Cardiac fibroblast (primary cell): Measurements from ENCODE around the gene SNTA1.
"Not testable (repeated sequence)": the region's sequence is repeated elsewhere in the genome, so short reads cannot be mapped to it uniquely, and the experiment has no call there.

Source experiments
- DNase-seq, 2 donors: peaks; one replicate each; pipeline versions ENCODE4 v3.0.0 to v3.0.0-alpha.2; 2010; ENCODE audit warnings: low read depth in 2 of 2
- H3K4me3 ChIP-seq, 2 donors: replicated peaks in 1 of 2; 1 replicate in 1 of 2; 2 replicates in 1 of 2; pipeline ENCODE4 v1.5.1; 2011; ENCODE audit warnings: low read depth in 2 of 2, low read length in 2 of 2, mild to moderate bottlenecking in 2 of 2, moderate library complexity in 1 of 2
- TF ChIP-seq, protein P1 (sequence below): IDR thresholded peaks from one replicate; pipeline ENCODE4 v1.5.1; 2011; ENCODE audit warnings: low read depth, mild to moderate bottlenecking, low read length, inconsistent platforms

SNTA1 gene

DNA sequence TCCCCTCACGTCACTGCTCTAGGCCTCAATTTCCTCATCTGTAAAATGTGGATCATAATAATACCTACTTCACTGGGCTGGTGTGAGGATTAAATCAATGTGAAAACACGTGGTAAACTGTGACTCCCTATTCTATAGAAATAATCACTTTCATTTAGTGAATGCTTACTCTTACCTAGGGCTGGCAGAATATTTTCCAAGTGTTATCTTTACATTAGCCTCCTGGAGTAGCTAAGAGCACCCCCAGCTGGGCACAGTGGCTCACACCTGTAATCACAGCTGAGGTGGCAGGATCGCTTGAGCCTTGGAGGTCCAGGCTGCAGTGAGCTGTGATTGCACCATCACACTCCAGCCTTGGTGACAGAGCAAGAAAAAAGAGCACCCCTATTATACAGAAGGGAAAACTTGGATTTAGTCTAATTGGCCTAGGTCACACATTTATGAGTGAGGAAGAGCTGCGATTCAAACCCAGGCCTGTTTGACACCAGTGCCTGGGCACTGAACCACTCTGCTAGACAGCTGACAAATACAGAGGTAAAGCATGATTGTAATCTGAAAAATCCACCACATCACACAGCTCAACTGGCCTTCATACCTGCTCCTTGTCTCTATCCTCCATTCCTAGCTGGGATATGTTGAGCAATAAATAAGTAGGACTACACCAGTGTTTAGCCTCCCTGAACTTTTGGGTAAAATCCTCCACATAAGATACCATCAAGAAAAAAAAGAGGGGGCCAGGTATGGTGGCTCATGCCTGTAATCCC is 1.4 kb upstream of the SNTA1 start:
- H3K4me3 ChIP-seq: no peak overlapping the region
- TF ChIP-seq, protein P1, sequence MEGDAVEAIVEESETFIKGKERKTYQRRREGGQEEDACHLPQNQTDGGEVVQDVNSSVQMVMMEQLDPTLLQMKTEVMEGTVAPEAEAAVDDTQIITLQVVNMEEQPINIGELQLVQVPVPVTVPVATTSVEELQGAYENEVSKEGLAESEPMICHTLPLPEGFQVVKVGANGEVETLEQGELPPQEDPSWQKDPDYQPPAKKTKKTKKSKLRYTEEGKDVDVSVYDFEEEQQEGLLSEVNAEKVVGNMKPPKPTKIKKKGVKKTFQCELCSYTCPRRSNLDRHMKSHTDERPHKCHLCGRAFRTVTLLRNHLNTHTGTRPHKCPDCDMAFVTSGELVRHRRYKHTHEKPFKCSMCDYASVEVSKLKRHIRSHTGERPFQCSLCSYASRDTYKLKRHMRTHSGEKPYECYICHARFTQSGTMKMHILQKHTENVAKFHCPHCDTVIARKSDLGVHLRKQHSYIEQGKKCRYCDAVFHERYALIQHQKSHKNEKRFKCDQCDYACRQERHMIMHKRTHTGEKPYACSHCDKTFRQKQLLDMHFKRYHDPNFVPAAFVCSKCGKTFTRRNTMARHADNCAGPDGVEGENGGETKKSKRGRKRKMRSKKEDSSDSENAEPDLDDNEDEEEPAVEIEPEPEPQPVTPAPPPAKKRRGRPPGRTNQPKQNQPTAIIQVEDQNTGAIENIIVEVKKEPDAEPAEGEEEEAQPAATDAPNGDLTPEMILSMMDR: no peak
- DNase-seq: peak in 1 of 2 donors; percentile 25

DNA sequence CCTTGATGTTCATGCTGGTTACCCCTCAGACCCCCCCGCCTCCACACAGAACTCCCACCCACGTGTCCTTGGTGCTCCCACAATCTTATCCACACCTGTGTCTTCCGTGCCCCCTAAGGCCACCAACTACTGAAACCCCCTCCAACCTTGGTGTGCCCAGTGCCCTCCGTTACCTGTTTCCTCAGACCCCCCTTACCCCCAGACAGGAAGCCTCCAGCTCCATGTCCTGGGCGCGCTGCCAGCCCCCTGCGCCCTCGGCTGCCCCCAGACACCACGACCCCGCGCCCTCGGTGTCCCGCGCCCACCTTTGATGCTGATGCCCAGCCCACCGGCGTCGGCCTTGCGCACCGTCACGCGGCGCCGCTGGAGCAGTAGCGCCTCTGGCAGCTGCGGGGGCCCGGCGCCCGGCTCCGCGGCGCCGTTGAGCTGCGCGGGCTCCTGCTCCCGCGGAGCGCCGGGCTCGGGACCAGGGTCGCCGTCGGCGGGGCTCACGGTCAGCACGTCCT is 504 bp downstream of the SNTA1 start:
- H3K4me3 ChIP-seq: peak overlapping the region; percentile 66 to 73
- TF ChIP-seq, protein P1: no peak
- no peak for DNase-seq

DNA sequence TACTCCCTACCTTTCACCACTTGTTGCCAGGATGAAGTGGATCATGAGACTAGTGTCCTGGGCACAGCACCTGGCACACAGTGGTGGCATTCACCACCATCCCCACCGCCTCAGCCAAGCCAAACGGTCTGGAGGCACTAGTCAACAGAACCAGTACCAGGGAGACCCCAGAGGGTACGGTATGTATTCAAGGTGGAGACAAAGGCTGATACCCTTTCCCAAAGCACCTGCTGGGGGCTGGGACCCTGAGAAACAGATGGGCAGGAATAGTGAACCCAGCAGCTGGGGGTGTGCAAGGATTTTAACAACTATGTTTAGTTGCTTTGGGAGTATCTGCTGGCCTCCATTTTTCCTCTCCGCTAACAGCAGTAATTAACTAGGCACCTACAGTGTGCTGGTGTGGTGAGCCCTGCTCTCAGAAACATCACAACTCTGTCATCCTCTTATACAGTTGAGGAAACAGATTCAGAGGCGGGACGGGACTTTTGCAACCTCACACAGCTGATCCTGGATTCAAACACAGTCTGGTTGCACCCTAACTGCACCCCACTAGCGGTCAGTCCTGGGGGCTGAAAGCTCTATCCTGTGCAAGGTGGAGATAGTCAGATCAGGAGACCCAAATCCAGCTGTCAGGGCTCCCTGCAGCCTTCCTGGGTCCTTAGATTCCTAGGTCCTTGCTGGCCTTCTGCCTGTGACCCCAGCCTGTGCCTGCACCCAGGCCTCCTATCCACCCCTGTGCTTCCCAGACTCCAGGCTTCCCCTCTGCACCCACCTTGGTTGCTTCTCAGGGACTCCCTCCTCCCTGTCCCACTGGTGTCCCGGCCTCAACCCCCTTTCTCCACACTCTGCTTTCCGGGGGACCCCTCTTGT is 1.2 kb downstream of the SNTA1 start:
- peak overlapping the region; percentile 66 to 73 for H3K4me3 ChIP-seq
- DNase-seq: no peak
- TF ChIP-seq, protein P1: no peak

DNA sequence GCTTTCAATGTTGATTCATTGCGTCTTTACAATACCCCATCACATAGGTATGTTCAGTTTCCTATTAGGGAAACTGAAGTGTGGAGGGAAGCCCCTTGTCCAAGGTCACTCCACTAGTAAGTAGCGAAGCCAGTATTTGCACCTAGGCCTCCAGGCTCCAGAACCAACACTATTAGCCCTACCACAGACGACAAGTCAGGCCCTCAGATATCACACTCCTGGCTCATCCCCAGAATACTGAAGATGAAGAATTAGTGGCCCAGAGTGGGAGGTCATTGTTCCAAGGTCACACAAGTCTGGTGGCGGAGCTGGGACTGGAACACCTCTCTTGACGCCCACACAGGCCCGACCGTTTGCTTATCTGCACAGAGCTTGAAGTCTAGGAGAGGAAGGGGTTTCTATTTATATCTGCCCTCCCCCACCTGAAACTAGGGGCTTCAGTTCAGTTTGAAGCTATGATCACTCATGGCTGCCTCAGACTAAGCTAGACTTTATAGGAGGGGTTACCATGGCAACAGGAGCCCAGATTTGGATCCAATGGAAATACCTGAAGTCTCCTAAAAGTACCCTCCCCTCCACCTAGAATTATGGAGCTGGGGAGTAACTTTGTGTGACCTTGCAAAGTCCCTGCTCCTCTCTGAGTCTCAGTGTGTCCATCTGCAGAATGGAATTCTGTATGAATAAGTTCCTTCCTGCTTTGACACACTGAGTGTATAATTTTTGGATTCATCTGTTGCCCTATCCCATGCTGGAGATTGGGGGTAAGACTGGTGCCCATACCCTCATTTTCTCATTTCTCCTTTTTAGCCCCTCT is 2.2 kb downstream of the SNTA1 start:
- no peak for DNase-seq
- no peak overlapping the region for H3K4me3 ChIP-seq
- TF ChIP-seq, protein P1: no peak

DNA sequence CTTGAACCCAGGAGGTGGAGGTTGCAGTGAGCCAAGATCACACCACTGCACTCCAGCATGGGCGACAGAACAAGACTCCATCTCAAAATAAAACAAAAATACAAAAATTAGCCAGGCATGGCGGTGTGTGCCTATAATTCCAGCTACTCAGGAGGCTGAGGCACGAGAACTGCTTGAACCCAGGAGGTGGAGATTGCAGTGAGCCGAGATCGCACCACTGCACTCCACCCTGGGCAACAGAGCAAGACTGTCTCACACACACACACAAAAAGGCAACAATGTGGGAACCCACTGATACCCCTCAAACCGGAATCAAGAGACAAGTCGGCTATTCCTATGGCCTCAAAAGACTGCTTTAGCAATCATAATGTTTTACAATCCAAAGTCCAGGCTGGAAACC is 3.0 kb downstream of the SNTA1 start:
- not testable (repeated sequence) for DNase-seq, H3K4me3 ChIP-seq

DNA sequence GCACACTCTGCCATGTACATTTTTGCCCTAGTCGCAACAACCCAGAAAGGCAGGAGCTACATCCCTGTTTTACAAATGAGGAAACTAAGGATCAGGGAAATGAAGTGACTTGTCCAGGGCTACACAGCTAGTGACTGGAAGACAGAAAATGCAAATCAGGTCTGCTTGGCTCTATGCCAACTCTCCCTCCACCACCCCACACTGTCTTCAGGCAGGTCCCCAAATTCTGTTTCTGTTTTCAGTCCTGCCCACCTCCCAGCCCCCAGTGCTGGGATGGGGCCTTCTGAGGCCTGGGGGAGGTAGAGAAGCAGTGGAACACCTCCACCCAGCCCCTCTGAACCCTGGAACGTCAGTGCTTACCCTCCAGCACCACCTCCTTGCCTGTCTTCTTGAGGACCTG is 5.1 kb downstream of the SNTA1 start:
- DNase-seq: no peak
- H3K4me3 ChIP-seq: no peak overlapping the region
- TF ChIP-seq, protein P1: no peak
